Endodermal cell (in vitro differentiated cells): ENCODE measurements around the gene SPACA4. TPM values are rescaled to one million over a fixed set of nuclear protein-coding genes. Genes with fewer than 3 reads are reported as not detected.

ENCODE experiments used
- DNase-seq: peaks from one replicate; pipeline ENCODE4 v3.0.0-alpha.2; 2017
- H3K27ac ChIP-seq: 2 replicates; pipeline ENCODE4 v1.5.1; 2013; ENCODE audit warnings: mild to moderate bottlenecking, low read depth, low read length, moderate library complexity
- H3K27me3 ChIP-seq: 2 replicates; pipeline ENCODE4 v1.6.1; 2013; ENCODE audit warnings: mild to moderate bottlenecking, low read length, moderate library complexity; ENCODE audit not compliant: insufficient read depth, control insufficient read depth, poor library complexity, severe bottlenecking
- H3K36me3 ChIP-seq: 2 replicates; pipeline ENCODE4 v1.7.0; 2013; ENCODE audit warnings: mild to moderate bottlenecking, low read length, moderate library complexity; ENCODE audit not compliant: control insufficient read depth, insufficient read depth
- H3K4me1 ChIP-seq: one replicate; pipeline ENCODE4 v1.7.0; 2013; ENCODE audit warnings: low read length; ENCODE audit not compliant: control insufficient read depth, insufficient read depth
- H3K4me3 ChIP-seq: 2 replicates; pipeline ENCODE4 v1.5.1; 2013; ENCODE audit warnings: mild to moderate bottlenecking, low read length, moderate library complexity
- H3K9ac ChIP-seq: 2 replicates; pipeline ENCODE4 v1.6.1; 2013; ENCODE audit warnings: mild to moderate bottlenecking, low read length, moderate library complexity; ENCODE audit not compliant: poor library complexity, severe bottlenecking; ENCODE audit errors: extremely low read depth
- H3K9me3 ChIP-seq: 2 replicates; pipeline ENCODE4 v1.6.1; 2013; ENCODE audit warnings: mild to moderate bottlenecking, low read length, moderate library complexity; ENCODE audit not compliant: control insufficient read depth
- H3K27ac Mint-ChIP-seq: 2 replicates; pipeline ENCODE4 v1.8.0; 2020; ENCODE audit warnings: mixed read lengths
- H3K27me3 Mint-ChIP-seq: 2 replicates; pipeline ENCODE4 v1.8.0; 2021; ENCODE audit warnings: mild to moderate bottlenecking, mixed read lengths; ENCODE audit not compliant: insufficient read depth
- H3K36me3 Mint-ChIP-seq: 2 replicates; pipeline ENCODE4 v1.8.0; 2020; ENCODE audit warnings: low read depth, mixed read lengths
- H3K4me1 Mint-ChIP-seq: 2 replicates; pipeline ENCODE4 v1.8.0; 2020; ENCODE audit warnings: mixed read lengths
- H3K4me3 Mint-ChIP-seq: 2 replicates; pipeline ENCODE4 v1.8.0; 2020; ENCODE audit warnings: mild to moderate bottlenecking, moderate library complexity, mixed read lengths
- H3K9me3 Mint-ChIP-seq: 2 replicates; pipeline ENCODE4 v1.8.0; 2020; ENCODE audit warnings: mild to moderate bottlenecking, mixed read lengths
- WGBS, 2 experiments: methylation state at CpG; one replicate each; pipeline versions ENCODE4 v1.1.5 to v1.1.7; 2013; ENCODE audit warnings: missing lambda C conversion rate in 2 of 2, mixed read lengths in 1 of 2; ENCODE audit not compliant: insufficient coverage in 1 of 2, insufficient read length in 1 of 2; 5-methylcytosine and 5-hydroxymethylcytosine counted together
- total RNA-seq, 2 donors: library from RNA; stranded (reverse); fragmentation: NEBNext Ultra II Directional in 1 of 2; extraction: Animal tissue kit (Norgen Biotek cat#: 25700) in 1 of 2; gene quantifications; 2 replicates in 1 of 2; 3 replicates in 1 of 2; pipeline ENCODE4 v1.2.1, GENCODE V29; 2021
- TF ChIP-seq, protein P1 (sequence below): fragments of 200-600 bp; sonication (generic); conservative IDR thresholded peaks from 2 replicates; pipeline ENCODE4 v1.5.0; 2021; ENCODE audit warnings: antibody characterized with exemption, mild to moderate bottlenecking

Gene SPACA4
- total RNA-seq, 2 donors from 2014 or later: not detected

GRCh38 chr19:48616041-48616436 lies 9.5 kb downstream of the SPACA4 start:
- peak overlapping the region; percentile 100 for H3K4me3 ChIP-seq
- TF ChIP-seq, protein P1, sequence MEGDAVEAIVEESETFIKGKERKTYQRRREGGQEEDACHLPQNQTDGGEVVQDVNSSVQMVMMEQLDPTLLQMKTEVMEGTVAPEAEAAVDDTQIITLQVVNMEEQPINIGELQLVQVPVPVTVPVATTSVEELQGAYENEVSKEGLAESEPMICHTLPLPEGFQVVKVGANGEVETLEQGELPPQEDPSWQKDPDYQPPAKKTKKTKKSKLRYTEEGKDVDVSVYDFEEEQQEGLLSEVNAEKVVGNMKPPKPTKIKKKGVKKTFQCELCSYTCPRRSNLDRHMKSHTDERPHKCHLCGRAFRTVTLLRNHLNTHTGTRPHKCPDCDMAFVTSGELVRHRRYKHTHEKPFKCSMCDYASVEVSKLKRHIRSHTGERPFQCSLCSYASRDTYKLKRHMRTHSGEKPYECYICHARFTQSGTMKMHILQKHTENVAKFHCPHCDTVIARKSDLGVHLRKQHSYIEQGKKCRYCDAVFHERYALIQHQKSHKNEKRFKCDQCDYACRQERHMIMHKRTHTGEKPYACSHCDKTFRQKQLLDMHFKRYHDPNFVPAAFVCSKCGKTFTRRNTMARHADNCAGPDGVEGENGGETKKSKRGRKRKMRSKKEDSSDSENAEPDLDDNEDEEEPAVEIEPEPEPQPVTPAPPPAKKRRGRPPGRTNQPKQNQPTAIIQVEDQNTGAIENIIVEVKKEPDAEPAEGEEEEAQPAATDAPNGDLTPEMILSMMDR: no peak
- H3K9ac ChIP-seq: peak overlapping the region; percentile 15
- Mint-ChIP-seq H3K4me1 (peaks cover 33% of the 10 kb centered on the region), H3K9me3 (no peaks in the 10 kb centered on the region), H3K27me3 (no peaks in the 10 kb centered on the region), H3K36me3 (peaks cover 34% of the 10 kb centered on the region), H3K4me3 (peak overlapping the region; percentile 99), H3K27ac (peak overlapping the region; percentile 97)
- no peaks in the 10 kb centered on the region for H3K27me3 ChIP-seq
- no peaks in the 10 kb centered on the region for H3K9me3 ChIP-seq
- H3K4me1 ChIP-seq: peaks cover 27% of the 10 kb centered on the region
- no peak overlapping the region for H3K27ac ChIP-seq
- peaks cover 33% of the 10 kb centered on the region for H3K36me3 ChIP-seq
- 85 to 94% methylated on average over 10 to 16 of the region's 16 CpGs for WGBS, 2 experiments
- no peak for DNase-seq

- Histone ChIP-seq H3K27ac (no peak overlapping the region), H3K36me3 (peaks cover 33% of the 10 kb centered on the region), H3K4me1 (peaks cover 27% of the 10 kb centered on the region), H3K4me3 (peak overlapping the region; percentile 100), H3K9ac (peak overlapping the region; percentile 100), H3K27me3 (no peaks in the 10 kb centered on the region), H3K9me3 (no peaks in the 10 kb centered on the region)
- peak overlapping the region; percentile 97 for H3K27ac Mint-ChIP-seq
- peak overlapping the region; percentile 99 for H3K4me3 Mint-ChIP-seq
- DNase-seq: peak; percentile 45
- H3K27me3 Mint-ChIP-seq: no peaks in the 10 kb centered on the region
- H3K36me3 Mint-ChIP-seq: peaks cover 34% of the 10 kb centered on the region
- WGBS, 2 experiments: 91 to 100% methylated on average over 1 to 12 of the region's 12 CpGs
- no peaks in the 10 kb centered on the region for H3K9me3 Mint-ChIP-seq
- peaks cover 33% of the 10 kb centered on the region for H3K4me1 Mint-ChIP-seq
- TF ChIP-seq, protein P1: no peak
Observed at GRCh38 chr19:48616491-48617056, 10.0 kb downstream of the SPACA4 start.

- Mint-ChIP-seq H3K9me3 (no peaks in the 10 kb centered on the region), H3K27me3 (no peaks in the 10 kb centered on the region), H3K4me3 (peak overlapping the region; percentile 99), H3K36me3 (peaks cover 34% of the 10 kb centered on the region), H3K4me1 (peaks cover 33% of the 10 kb centered on the region), H3K27ac (peak overlapping the region; percentile 97)
- Histone ChIP-seq H3K9ac (peak overlapping the region; percentile 100), H3K9me3 (no peaks in the 10 kb centered on the region), H3K4me3 (peak overlapping the region; percentile 100), H3K27ac (no peak overlapping the region), H3K27me3 (no peaks in the 10 kb centered on the region), H3K36me3 (peaks cover 33% of the 10 kb centered on the region), H3K4me1 (peaks cover 27% of the 10 kb centered on the region)
- DNase-seq: peak; percentile 44
- WGBS, 2 experiments: 75 to 92% methylated on average over 5 to 18 of the region's 18 CpGs
- TF ChIP-seq, protein P1: no peak
Observed at GRCh38 chr19:48617146-48617937, 10.8 kb downstream of the SPACA4 start.
